Fibroblast of skin of left biceps (primary cell): ENCODE results near the gene ACAA2.
"Not testable (repeated sequence)": the region's sequence is repeated elsewhere in the genome, so short reads cannot be mapped to it uniquely, and the experiment has no call there.

ENCODE experiments used
- DNase-seq, 2 experiments: peaks; one replicate each; pipeline ENCODE4 v3.0.0-alpha.2; 2013; ENCODE audit warnings: low read depth in 2 of 2

The ACAA2 gene

GRCh38 chr18:49811151-49811938 is 2.0 kb downstream of the ACAA2 start:
- no peak for DNase-seq

GRCh38 chr18:49808553-49809191 is 4.7 kb downstream of the ACAA2 start:
- not testable (repeated sequence) for DNase-seq

GRCh38 chr18:49804096-49804495 is 9.2 kb downstream of the ACAA2 start:
- no peak for DNase-seq

DNA sequence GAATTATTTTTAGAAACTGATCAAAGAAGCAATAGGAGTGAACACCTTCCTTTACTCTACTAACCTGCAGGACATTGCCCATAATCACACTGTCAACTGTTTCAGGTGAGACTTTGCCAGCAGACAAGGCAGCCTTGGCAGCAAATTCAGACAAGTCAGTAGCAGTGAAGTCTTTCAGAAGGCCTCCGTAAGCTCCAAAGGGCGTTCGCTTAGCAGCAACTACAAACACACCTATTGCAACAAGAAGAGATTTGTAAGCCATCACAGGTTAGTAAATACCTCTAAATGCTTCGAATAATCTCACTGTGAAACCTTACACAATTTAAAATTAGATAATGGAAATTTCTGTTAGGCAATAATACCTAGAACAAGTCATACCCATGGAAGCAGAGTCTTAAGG is 10.7 kb downstream of the ACAA2 start:
- no peak for DNase-seq

DNA sequence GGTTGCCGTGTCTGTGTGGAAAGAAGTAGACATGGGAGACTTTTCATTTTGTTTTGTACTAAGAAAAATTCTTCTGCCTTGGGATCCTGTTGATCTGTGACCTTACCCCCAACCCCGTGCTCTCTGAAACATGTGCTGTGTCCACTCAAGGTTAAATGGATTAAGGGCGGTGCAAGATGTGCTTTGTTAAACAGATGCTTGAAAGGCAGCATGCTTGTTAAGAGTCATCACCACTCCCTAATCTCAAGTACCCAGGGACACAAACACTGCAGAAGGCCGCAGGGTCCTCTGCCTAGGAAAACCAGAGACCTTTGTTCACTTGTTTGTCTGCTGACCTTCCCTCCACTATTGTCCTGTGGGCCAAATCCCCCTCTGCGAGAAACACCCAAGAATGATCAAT is 12.8 kb downstream of the ACAA2 start:
- not testable (repeated sequence) for DNase-seq

GRCh38 chr18:49799806-49800205 is 13.5 kb downstream of the ACAA2 start:
- DNase-seq, result not testable (repeated sequence)

- DNase-seq, result no peak
Measured at GRCh38 chr18:49798001-49798400, 15.3 kb downstream of the ACAA2 start.

DNA sequence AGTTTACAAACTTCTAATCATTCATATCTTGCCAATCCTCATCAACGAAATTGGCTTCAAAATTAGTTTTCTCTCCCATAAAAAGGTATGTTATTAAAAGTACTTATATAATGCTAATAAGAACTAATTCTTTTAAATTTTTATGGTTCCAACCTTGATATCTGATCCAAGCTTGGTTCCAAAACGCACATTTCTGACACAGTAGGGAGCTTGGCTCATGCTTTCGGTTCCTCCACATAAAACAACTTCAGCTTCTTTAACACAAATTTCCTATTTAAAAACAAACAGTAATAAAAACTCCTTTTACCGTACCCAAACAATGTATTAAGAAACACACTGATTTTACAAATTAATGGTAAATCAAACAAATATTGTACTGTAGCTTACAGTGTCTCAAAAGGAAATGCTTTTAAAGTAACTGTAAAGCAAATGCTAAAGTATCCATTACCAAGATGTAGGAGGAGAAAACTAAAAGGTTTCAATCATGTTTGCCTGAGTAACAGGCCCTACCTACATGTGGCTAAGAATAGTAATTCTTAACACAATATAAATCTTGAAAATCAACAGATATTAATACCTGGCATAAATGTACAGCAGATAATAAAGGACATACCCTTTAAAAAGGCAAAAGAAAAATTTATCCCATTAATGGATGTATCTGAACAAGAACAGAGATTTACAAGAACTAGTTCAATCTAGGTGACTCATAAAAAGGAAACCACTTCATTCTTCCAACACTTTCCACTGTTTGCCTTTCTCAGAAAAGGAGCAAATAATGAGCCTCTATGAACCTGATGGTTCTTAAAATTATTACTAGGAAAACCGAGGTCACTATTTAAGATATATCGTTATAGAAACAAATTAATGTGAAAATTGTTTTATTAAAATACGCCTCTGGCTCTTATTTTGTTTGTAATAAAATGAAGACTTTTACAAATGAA is 17.5 kb downstream of the ACAA2 start:
- no peak for DNase-seq

DNA sequence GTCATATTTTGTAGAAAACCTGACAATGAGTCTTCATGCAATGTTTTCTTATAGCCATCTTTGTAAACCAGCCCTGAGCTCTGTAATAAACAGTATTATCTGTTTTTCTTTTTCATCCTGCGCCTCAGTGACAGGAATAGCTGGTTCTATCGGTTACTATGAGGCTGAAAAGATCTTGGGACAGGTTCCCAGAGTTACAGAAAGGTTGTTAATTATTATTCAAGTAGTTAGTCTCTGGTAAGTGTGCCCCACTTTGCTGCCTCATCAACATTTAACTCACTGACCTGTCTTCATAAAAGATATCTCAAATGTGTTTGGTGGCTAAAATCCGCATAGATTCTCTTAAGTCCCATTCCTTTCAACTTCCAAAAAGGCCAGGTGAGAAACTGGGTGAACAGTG is 18.6 kb downstream of the ACAA2 start:
- DNase-seq, result no peak

DNA sequence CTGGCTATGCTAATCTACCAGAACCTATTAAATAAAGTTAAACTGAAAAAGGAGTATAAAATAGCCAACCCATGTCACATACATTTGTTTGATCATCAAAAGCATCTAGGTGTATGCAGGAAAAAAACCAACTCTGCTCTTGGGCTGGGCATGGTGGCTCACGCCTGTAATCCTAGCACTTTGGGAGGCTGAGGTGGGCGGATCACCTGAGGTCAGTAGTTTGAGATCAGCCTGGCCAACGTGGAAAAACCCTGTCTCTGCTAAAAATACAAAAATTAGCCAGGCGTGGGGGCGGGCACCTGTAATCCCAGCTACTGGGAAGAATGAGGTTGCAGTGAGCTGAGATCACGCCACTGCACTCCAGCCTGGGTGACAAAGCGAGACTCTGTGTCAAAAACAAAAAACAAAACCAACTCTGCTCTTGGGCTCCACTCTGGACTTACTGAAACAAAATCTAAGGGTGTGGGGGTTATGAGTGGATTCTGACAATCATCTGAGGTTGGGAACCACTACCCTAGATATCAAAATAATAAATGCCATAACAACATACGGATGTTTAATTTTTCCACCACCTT is 23.7 kb downstream of the ACAA2 start:
- not testable (repeated sequence) for DNase-seq

- no peak for DNase-seq
Measured at GRCh38 chr18:49788327-49788898, 24.9 kb downstream of the ACAA2 start.

GRCh38 chr18:49786019-49786720 is 27.2 kb downstream of the ACAA2 start:
- no peak for DNase-seq

- DNase-seq, result no peak
Measured at GRCh38 chr18:49784427-49785185, 28.7 kb downstream of the ACAA2 start.

- not testable (repeated sequence) for DNase-seq
Measured at GRCh38 chr18:49783631-49784030, 29.7 kb downstream of the ACAA2 start.

- no peak for DNase-seq
Measured at GRCh38 chr18:49778826-49779465, 34.4 kb downstream of the ACAA2 start.

- no peak for DNase-seq
Measured at GRCh38 chr18:49769047-49769728, 44.1 kb downstream of the ACAA2 start.

DNA sequence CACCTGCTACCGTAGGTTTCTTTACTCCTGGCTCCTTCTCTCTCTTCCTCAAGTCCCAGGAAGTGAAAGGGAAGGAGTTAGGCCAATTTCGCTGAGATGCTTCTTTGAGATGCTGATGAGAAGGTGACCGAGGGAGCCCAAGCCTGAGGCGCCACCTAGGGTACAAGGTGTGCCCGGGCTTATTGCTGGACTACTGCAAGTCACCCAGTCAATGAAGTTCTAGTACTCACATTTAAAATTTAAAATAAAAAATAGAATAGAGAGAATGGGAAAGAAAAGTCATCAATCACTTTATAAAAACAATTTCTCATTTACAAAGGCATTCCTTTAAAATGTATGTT is 45.3 kb downstream of the ACAA2 start:
- DNase-seq, result no peak

DNA sequence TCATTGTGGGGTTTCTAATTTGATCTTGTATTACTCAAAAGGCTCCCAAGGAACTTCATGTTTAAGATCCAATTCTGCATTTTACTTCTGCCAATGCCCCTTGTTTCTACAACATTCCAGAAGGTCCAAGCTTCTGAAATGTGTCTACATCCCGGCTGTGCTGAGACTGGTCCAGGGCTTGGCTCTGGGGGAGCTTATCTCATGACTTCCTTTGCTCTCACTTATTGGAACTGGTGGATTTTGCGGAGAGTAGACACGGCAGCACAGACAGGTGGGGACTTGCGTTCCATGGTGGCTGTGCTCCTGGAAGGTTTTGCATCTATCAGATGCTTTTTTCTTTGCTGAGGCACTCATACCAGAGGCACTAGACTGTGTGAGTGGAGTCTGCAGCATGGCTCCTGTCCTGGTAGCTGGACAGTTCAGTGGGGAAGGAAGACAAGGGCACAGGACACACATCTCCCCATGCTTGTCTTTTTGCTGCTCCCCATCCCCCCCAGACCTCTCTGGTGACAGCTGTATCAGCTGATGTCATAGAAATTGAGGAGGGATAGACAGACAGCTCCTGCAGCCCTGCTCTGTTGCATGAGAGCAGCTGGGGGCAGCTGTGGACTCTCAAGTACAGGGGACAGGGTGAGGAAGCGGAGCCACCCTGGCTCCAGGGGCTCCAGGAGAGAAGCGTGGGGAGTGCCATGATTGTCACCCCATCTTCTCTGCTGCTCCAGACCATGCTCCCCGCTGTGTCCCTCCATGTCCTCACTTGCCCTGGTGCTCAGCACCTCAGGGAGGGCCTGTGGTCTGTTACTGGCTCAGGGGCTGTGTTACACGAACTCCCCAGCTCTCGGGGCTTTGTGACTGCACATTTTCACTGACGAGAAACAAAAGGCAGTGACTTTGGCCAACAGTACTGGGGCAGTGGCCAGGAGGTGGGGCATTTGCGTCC is 46.0 kb downstream of the ACAA2 start:
- DNase-seq, result no peak
